Kidney capillary endothelial cell (primary cell): Measurements from ENCODE around the gene C1orf21.
"Not testable (repeated sequence)": the region's sequence is repeated elsewhere in the genome, so short reads cannot be mapped to it uniquely, and the experiment has no call there.

ENCODE experiments used
- DNase-seq: peaks from one replicate; pipeline ENCODE4 v3.0.0-alpha.2; 2018; ENCODE audit warnings: low spot score

Gene C1orf21, protein sequence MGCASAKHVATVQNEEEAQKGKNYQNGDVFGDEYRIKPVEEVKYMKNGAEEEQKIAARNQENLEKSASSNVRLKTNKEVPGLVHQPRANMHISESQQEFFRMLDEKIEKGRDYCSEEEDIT

DNA sequence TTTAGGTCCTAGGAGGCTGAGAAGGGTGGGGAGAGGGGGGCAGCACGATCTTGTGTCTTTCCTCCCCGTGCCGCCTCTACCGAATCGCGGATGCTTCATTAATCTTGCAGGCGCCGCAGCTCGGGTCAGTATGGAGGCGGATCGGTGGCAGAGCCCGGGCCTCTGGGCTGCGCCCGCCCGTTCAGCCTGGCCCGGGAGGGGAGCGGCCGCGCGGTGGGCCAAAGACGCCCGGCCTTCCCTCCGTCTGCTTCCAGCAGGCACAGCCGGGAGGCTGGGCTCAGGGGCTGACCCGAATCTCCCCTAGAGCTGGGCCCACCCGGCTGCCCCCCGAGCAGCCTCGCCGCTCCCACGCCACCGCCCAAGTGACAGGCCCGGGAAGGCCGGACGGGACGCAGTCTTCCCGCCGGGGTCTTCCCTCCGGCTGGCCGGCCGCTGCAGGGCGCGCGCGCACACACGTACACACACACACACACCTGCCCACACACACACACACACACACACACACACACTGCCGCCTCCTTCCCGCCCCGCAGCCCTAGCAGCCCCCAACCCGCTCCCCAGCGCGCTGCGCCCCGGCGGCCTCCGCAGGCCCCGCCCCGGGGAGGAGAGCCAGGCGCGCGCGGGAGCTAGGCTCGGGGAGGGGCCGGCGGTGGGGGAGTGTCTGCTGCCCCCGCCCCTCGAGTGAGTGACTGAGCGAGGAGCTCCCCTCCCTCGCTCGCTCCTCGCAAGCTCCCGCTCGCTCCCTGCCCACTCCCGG is at the start of gene C1orf21:
C1orf21 (plus strand) TSS at position 718 of the 757 bp plus-strand sequence. CDS start 90,481 bp downstream, outside the sequence.
- peak; percentile 63 for DNase-seq

DNA sequence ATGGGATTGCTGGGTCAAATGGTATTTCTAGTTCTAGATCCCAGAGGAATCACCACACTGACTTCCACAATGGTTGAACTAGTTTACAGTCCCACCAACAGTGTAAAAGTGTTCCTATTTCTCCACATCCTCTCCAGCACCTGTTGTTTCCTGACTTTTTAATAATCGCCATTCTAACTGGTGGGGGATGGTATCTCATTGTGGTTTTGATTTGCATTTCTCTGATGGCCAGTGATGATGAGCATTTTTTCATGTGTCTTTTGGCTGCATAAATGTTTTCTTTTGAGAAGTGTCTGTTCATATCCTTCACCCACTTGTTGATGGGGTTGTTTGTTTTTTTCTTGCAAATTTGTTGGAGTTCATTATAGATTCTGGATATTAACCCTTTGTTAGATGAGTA is 49.0 kb upstream of the C1orf21 start:
- not testable (repeated sequence) for DNase-seq

- no peak for DNase-seq
Observed at GRCh38 chr1:184340984-184341383, 45.8 kb upstream of the C1orf21 start.

DNA sequence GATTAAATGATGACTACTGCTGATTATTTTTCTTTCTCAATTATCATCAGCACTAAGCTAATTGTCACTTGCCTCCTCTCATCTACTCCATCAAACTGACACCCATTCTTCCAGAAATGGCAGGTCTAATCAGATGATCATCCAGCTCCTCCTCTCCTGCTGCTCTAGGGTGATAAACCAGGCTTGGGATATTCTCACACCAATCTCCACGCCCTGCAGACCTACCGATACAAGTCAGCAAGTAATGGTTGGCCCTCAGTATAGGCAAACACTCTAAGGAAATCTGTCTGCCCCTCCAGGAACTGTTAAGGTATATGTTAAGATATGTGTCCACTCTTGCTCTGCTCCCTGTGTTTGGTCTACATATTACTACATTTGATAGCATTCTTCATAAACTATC is 36.3 kb upstream of the C1orf21 start:
- DNase-seq, result no peak

GRCh38 chr1:184351416-184351975 is 35.3 kb upstream of the C1orf21 start:
- no peak for DNase-seq

GRCh38 chr1:184352776-184353175 is 34.1 kb upstream of the C1orf21 start:
- DNase-seq, result no peak

DNA sequence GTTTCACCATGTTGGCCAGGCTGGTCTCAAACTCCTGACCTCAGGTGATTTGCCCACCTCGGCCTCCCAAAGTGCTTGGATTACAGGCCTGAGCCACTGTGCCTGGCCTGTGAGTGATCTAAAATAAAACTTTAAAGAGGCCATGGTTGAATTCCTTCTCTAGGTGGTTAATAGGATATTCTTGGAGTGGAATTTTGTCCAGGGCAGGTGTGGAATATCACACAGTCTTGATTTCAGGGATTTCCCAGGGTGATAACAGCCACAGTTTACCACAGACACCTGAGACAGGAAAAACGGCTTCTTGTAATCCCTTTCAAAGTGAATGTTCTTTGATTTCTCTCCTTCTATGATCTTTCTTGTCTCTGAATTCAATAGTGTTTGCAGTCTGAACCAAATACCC is 32.1 kb upstream of the C1orf21 start:
- no peak for DNase-seq

GRCh38 chr1:184356891-184357290 is 29.9 kb upstream of the C1orf21 start:
- DNase-seq, result no peak

DNA sequence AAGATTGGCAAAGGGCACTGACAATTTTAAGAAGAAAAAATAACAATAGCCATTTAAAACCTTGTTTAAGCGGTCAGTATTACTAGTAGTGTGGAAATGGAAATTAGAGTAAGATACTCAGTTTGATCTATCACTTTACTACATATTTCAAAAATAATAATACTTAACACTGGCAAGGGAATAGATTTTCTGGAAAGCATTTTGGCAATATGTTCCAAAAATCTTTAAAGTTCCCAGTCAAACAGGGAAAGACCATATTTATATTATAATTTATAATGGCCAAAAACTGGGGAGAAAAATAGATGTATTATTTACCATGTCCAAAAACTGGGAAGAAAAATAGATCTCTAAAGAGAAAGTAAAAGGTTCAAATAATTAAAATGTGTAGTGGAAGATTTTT is 28.6 kb upstream of the C1orf21 start:
- DNase-seq, result no peak

GRCh38 chr1:184359909-184360308 is 26.9 kb upstream of the C1orf21 start:
- DNase-seq, result no peak

GRCh38 chr1:184362876-184363275 is 24.0 kb upstream of the C1orf21 start:
- no peak for DNase-seq

DNA sequence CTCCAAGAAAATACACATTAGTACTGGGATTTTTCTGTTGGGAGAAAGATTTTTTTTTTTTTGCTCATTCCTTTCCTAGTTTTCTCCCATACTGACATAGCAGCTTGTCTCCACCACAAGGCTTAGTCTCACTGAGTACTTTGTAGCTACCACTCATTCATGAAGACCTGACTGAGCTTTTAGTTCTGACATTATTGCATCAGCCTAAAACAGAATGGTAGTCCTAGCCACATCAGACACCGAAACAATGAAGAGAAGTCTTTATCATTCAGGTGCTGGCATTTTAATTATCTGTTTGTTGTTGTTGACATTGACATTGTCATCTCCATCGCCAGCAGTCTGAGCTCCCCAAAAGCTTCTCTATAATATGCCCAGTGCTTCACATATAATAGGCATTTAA is 21.1 kb upstream of the C1orf21 start:
- DNase-seq, result no peak

- DNase-seq, result no peak
Observed at GRCh38 chr1:184366997-184367396, 19.8 kb upstream of the C1orf21 start.

- no peak for DNase-seq
Observed at GRCh38 chr1:184367427-184368038, 19.3 kb upstream of the C1orf21 start.

GRCh38 chr1:184368354-184368753 is 18.5 kb upstream of the C1orf21 start:
- DNase-seq, result no peak

GRCh38 chr1:184370850-184371249 is 16.0 kb upstream of the C1orf21 start:
- DNase-seq, result no peak

DNA sequence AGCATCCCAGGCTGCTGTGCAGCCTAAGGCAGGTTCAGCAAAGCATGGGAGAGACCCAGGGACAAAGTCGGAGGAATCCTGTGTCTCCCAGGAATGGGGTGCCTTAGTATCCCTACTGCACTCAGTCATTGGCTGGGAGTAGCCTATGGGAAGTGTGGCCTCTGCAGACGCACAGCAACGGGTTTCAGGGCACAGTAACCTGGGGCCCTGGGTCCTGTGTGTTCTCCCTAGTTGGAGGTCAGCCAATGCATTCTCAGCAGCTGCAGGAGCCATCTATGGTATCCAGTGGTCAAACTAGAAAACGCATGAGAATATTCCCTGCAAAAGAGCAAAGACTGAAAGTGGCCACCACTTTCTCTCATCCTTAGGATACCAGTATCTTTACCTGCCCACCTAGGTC is 13.7 kb upstream of the C1orf21 start:
- no peak for DNase-seq

DNA sequence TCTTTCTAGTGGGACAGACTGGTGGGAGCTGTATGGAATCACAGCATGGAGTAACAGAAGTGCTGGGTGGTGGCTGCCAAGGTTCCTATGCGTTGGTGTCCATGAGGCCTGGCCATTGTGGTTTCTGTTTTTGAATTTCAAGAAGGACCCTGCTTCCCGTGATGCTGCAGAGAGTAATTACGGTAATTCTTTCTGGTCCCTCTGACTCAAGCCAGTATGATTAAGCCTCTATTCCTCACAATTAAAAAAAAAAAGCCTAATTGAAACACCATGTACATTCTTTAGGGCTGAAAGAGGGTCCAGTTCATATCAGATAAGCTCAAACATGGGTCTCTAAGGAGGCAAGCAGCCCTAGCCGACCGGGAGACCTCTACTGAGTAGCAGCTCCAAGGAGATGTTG is 10.5 kb upstream of the C1orf21 start:
- no peak for DNase-seq

DNA sequence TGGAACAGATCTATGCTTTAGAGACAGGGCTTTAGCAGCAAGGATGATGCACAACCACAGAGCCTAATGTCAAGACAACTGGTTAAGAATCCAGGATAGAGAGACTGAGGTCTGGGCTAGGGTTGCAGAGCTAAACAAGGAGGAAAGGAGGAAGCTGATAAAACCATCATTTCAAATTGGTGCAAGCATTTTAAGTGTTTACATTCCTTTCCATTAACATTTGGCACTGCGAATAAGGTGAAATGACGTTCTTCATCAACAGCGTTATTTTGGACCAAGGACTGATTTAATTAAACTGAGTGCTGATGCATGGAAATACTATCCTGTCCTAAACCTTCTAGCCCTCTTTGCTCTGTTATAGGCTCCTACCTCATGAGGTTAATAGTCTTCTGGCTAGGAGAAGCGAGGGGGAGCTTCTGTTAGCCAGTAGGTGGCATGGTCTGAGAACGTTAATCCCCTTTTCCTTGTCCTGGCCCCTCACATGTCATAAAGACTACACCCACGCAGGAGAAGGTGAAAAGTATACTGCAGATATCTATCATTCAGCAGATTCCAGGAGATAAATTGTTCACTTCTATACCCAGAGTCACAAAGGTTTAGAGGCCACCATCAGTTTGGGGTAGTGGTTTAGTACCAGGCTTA is 7.6 kb upstream of the C1orf21 start:
- DNase-seq, result no peak

DNA sequence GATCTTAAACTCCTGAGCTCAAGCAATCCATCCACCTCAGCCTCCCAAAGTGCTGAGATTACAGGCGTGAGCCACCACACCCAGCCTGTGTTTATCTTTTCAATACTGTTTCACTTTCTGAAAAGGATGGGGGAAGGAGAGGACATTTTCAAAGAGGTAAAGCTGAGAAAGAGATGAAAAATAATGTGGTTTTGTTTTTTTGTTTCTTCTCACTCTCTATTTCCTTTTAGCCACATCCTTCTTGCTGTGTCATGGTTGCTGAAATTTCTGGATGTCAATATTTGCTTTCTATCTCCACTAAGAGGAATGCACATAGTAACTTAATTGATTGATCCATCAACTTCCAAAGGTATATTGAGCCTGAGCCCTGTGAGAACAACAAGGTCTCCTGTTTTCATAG is 6.4 kb upstream of the C1orf21 start:
- no peak for DNase-seq

- DNase-seq, result no peak
Observed at GRCh38 chr1:184383772-184384323, 3.0 kb upstream of the C1orf21 start.

GRCh38 chr1:184385865-184386311 is 941 bp upstream of the C1orf21 start:
- DNase-seq, result no peak
